GM18867 (cell line): ENCODE data around the gene TNIP2.
"Not testable (repeated sequence)": the region's sequence is repeated elsewhere in the genome, so short reads cannot be mapped to it uniquely, and the experiment has no call there.

Experiments
- ATAC-seq: cut with Tn5 transposase; IDR thresholded peaks from one replicate; pipeline ENCODE4 v1.9.1; 2021; ENCODE audit warnings: mild to moderate bottlenecking, moderate library complexity; ENCODE audit not compliant: unreplicated experiment

TNIP2 gene

DNA sequence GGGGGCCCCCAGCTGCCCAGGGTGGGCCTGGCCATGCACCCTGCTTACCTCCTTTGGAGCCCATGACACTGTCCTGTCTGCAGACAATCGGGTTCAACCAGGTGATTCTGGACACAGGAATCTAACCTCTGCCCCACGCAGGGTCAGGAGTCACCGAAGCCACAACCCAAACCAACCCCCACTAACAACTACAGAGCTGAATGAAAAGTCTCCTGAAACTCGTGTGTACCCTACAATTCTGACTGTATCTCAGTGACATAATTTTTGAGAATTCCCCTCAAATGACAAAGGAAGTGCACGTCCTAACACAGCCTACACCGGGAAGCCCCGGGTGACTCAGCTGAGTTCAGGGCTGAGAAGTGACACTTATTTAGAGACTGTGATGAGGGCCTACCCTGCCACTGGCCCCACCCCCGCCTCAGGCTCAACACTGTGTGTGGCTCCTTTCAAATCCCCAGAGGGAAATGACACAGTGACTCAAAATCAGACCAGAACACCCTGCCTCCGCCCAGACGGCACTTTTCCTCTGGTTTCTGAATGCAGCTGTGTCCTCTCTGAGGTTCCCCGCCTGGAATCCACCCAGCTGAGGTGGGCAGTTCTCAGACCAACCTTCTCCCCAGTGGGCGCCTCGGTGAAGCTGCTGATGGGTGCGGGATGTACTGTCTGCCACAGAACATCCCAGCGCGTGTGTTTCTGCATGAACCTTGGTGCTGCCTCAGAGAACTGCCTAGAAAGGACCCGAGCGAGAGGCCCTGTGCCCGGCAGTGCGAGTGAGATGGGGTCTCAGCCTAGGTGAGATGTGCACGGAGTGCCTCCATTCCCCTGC lies 9.9 kb downstream of the TNIP2 start:
- ATAC-seq = peak; percentile 77

GRCh38 chr4:2745516-2745915 lies 10.6 kb downstream of the TNIP2 start:
- no peak for ATAC-seq

DNA sequence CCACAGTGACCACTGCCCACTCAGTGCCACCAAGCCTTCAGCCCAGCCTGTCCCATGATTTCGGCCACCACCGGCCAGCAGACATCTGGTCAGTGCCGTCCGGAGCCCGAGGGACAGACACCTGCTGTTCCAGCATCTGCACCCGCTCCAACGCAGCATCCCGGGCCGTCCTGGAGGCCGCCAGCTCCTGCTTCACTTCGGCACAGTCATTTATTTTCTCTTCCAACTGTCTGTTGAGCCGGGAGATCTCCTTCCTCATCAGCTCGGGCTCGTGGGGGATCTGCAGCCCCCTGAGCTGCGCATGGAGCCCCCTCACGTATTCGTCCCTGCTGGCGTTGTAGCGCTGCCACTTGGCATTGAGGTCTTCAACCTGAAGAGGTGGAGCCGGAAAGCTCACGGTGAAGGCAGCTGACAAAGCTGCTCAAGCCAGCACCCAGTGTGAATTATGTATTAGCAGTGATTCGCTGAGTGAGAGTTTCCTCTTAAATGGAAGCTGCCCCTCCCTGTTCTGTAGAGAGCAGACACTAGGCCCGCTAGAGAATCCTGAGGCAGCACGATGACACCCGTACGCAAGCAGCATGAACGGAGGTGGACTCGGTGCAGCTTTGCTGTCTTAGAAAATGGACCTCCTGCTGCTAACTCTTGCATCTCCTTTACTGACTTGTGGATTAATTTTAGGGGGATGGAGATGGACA lies 11.4 kb downstream of the TNIP2 start:
- no peak for ATAC-seq

DNA sequence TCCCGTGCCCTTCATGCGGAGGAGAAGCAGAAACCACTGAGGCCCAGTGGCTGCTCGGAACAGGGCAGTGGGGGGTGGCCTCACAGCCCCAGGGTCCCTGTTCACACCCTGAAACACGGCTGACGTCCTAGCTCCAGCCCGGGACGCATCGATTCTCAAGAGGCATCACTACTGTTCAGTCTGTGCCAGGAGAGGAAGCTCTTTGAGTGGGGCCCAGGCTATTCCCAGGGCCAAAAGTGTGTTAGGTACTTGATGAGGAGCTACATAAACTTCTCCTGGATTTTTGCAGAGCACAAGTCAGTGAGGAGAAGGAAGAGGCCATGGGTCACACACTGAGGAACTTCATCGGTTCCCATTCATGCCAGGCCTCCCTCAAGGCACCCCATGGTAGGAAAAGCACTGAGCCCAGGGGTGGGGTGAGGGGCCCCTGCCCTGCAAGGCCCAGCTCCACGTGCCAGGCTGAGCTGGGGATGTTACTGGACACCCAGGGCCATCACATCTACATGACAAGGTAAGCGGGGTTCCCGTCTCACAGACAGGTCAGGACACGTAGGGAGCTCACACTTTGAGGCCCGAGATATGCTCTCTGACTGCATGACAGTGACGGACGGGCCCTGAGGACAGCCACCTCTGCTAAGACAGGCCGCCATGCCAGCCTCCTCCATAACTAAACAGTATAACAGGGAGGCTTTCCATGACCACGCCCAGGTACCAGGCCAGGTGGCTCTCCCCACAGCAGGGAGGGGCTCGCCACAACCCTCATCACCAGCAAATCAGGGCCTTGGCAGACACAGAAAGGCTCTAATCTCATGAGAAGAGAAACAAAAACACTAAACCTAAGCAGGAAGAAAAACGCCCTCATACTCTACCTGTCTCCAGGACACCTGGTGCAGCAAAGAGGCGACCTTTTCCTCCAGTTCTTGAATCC lies 12.4 kb downstream of the TNIP2 start:
- ATAC-seq = no peak

DNA sequence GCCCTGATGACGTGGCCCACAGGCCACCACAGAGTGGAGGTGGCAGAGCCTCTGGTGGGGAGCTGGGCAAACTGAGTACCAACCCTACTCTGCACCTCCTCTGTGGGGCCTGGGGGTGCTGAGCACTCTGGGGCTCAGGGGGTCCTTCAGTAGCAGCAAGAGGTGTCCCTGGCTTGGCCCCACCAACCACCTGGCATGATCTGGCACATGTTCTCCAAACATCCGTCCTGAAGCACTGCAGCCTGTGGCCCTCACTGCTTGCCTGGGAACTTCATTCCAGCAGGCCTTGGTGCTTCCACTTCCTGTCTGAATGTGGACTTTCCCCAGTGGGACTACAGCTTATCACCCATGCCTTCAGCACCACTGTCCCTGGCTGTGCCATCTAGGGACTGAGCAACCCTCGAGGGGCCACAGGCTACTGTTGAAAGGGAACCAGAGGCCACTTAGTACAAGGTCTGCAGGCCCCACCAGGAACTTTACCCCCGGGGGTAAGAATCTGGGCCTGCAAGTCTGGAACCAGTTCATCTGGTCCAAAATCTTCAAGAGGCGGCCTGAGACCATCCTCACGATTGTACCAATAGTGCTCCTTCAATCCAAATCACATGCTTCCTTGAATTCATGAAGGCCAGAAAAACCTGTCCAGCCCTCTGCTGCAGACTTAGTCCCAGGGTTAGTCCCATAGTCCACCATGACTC lies 13.2 kb downstream of the TNIP2 start:
- no peak for ATAC-seq

DNA sequence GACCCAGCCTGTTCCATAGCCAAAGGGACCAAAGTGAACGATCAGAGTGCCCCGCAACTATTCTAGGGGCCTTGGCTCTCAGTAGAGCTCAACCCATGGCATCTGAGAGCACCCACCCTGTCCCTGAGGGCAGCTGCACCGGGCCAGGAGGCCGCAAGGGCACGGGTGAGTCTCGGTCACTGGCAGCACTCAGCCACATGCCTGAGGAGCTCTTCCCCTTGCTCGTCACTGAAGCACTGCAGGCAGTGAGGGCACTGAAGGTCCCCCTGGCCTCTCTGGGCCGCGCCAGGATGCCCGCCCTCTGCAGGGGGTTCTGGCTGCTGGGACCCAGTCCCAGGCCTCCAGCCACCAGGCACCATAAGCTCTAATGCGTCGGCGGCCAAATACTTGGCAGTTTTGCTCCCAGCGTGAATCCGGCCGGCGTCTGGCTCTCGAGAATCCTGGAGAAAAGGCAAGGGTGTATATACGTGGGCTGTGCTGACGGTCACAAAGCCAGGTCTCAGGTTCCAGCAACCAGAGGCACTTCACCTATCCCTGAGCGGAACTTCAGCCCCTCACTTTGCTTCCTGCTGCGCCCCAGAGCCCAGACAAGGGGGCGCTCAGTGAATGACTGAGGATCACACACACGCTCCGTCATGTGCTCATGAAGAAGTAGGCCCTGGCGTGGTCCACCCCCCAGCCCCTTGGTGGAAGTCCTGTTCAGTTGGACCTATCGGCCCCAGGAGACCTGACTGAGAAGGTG lies 13.9 kb downstream of the TNIP2 start:
- ATAC-seq = no peak

DNA sequence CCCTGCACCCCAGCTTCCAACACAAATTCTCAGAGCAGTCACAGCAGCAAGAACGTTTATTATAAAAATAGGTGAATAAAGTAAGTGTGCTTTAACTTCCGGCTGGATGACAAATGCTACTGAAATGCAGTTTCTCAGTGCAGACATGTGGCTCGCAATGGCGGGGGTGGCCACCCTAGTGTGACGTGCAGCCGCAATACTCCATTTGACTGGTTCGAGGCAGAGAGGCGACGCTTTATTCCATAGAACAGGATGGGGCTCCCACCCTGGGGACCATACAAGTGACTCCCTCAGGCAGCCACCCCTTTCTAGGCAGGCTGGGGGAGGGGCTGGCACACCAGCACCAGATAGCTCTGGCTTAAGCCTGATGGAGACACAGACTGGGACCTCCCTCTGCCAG lies 14.5 kb downstream of the TNIP2 start:
- ATAC-seq = no peak

DNA sequence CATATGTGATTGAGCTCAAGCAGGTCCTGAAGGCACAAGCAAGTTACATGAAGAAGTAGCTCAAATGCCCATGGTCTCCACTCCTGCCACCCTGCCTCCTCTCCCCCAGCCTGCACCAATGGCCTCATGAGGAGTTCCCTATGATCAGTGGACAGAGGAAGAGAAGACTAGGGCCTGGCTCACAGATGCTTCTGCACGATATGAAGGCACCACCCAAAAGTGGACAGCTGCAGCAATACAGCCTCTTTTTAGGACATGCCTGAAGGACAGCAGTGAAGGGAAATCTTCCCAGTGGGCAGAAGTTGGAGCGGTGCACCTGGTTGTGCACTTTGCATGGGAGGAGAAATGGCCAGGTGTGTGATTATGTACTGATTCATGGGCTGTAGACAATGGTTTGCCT lies 17.8 kb downstream of the TNIP2 start:
- not testable (repeated sequence) for ATAC-seq

GRCh38 chr4:2735869-2736268 lies 20.3 kb downstream of the TNIP2 start:
- ATAC-seq = no peak

- no peak for ATAC-seq
Measured at GRCh38 chr4:2734612-2735011, 21.5 kb downstream of the TNIP2 start.

- ATAC-seq = no peak
Measured at GRCh38 chr4:2733844-2734574, 22.1 kb downstream of the TNIP2 start.

- ATAC-seq = no peak
Measured at GRCh38 chr4:2733001-2733843, 22.9 kb downstream of the TNIP2 start.

DNA sequence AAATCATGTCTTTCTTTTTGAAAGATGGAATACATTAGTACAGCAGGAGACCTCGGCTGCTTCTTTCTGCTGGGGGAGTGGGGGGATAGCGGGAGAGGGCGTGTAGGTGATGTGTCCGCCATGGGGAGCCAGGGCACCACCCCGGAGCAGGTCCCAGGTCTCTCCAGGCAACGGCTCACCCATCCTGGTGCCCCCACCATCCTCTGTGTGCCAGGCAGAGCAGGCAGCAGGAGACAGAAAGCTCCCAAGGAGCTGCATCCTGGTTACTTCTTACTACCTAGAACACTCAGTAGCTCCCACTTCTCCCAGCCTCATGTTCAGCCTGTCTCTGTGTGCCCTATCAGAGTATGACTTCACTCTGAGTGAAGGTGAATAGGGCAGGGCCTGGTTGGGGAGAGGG lies 23.6 kb downstream of the TNIP2 start:
- no peak for ATAC-seq

DNA sequence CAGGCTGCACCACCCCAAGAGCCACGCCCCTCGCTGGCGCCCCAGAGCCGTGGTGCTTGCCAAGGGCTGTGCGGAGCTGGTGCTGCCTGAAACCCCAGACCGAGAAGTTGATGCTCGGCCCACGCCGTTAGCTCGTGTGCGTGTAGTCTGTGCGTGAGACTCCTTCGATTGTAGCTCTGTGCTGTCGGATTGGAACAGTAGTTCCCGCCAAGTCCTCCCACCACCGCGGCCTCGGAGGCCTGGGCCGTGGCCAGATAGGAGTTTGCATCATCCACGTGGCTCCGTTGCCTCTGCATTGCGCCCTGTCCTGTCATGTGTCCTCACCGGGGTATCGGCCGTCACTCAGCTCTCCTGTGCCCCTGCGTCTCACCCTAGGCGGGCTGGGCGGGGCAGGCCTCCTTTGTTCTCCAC lies 24.2 kb downstream of the TNIP2 start:
- no peak for ATAC-seq

- no peak for ATAC-seq
Measured at GRCh38 chr4:2729533-2729875, 26.6 kb downstream of the TNIP2 start.

- ATAC-seq = no peak
Measured at GRCh38 chr4:2728806-2729532, 27.2 kb downstream of the TNIP2 start.

DNA sequence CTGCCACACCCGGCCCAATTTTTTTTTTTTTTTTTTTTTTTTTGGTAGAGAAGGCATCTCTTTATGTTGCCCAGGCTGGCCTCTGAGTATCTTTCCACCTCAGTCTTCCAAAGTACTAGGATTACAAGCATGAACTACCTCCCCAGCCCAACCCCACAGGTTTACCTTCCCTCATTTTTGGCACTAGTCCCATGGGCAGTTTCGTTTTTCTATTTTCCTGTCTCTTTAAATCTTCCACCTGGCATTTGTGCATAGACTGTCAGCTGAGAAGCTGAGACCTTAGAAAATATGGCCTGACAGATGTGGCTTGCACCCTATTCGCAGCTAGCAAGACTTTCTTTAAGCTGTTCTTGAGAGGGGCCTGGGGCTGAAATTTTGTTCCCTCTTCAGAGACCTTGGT lies 27.9 kb downstream of the TNIP2 start:
- ATAC-seq = no peak

- not testable (repeated sequence) for ATAC-seq
Measured at GRCh38 chr4:2726881-2727280, 29.3 kb downstream of the TNIP2 start.
